ENCODE results near the gene GTF2A1L.

The GTF2A1L gene

GRCh38 chr2:48693645-48694044, 76.0 kb downstream of the GTF2A1L start:
- TF ChIP-seq CTCF (conservative IDR thresholded peaks at IDR 0.05; ENCODE audit: low read depth, low read length) = no peak
- Histone ChIP-seq H3K4me1 (ENCODE audit: low read depth, poor library complexity, severe bottlenecking) (no peaks in the 10 kb centered on the region), H2AFZ (ENCODE audit: low read depth) (no peak overlapping the region), H3K9ac (no peak overlapping the region), H3K79me2 (ENCODE audit: insufficient read depth, low read depth) (no peaks in the 10 kb centered on the region), H3K27ac (no peak overlapping the region), H3K4me3 (IDR thresholded peaks at IDR 0.05; ENCODE audit: insufficient read depth, low read depth, low read length) (no peak overlapping the region), H3K36me3 (ENCODE audit: insufficient read depth) (no peaks in the 10 kb centered on the region), H4K20me1 (ENCODE audit: insufficient read depth) (no peaks in the 10 kb centered on the region), H3K27me3 (ENCODE audit: insufficient read depth, low read depth) (no peaks in the 10 kb centered on the region), H3K4me2 (no peak overlapping the region)

GRCh38 chr2:48694149-48694548, 76.5 kb downstream of the GTF2A1L start:
- no peak overlapping the region for H2AFZ ChIP-seq (ENCODE audit: low read depth)
- no peaks in the 10 kb centered on the region for H3K79me2 ChIP-seq (ENCODE audit: insufficient read depth, low read depth)
- TF ChIP-seq CTCF (conservative IDR thresholded peaks at IDR 0.05; ENCODE audit: low read depth, low read length) = no peak
- H4K20me1 ChIP-seq (ENCODE audit: insufficient read depth) = no peaks in the 10 kb centered on the region
- no peaks in the 10 kb centered on the region for H3K27me3 ChIP-seq (ENCODE audit: insufficient read depth, low read depth)
- no peak overlapping the region for H3K4me2 ChIP-seq
- no peaks in the 10 kb centered on the region for H3K4me1 ChIP-seq (ENCODE audit: low read depth, poor library complexity, severe bottlenecking)
- no peak overlapping the region for H3K27ac ChIP-seq
- no peak overlapping the region for H3K4me3 ChIP-seq (IDR thresholded peaks at IDR 0.05; ENCODE audit: insufficient read depth, low read depth, low read length)
- H3K36me3 ChIP-seq (ENCODE audit: insufficient read depth) = no peaks in the 10 kb centered on the region
- H3K9ac ChIP-seq = no peak overlapping the region

GRCh38 chr2:48695991-48696390, 78.3 kb downstream of the GTF2A1L start:
- H3K27me3 ChIP-seq (ENCODE audit: insufficient read depth, low read depth) = no peaks in the 10 kb centered on the region
- H4K20me1 ChIP-seq (ENCODE audit: insufficient read depth) = no peaks in the 10 kb centered on the region
- TF ChIP-seq CTCF (conservative IDR thresholded peaks at IDR 0.05; ENCODE audit: low read depth, low read length) = no peak
- H3K79me2 ChIP-seq (ENCODE audit: insufficient read depth, low read depth) = no peaks in the 10 kb centered on the region
- no peaks in the 10 kb centered on the region for H3K36me3 ChIP-seq (ENCODE audit: insufficient read depth)
- no peak overlapping the region for H3K27ac ChIP-seq
- H3K9ac ChIP-seq = no peak overlapping the region
- no peak overlapping the region for H3K4me2 ChIP-seq
- H3K4me3 ChIP-seq (IDR thresholded peaks at IDR 0.05; ENCODE audit: insufficient read depth, low read depth, low read length) = no peak overlapping the region
- H2AFZ ChIP-seq (ENCODE audit: low read depth) = no peak overlapping the region
- no peaks in the 10 kb centered on the region for H3K4me1 ChIP-seq (ENCODE audit: low read depth, poor library complexity, severe bottlenecking)

- Histone ChIP-seq H3K27me3 (ENCODE audit: insufficient read depth, low read depth) (no peaks in the 10 kb centered on the region), H3K4me3 (IDR thresholded peaks at IDR 0.05; ENCODE audit: insufficient read depth, low read depth, low read length) (no peak overlapping the region), H4K20me1 (ENCODE audit: insufficient read depth) (no peaks in the 10 kb centered on the region), H3K79me2 (ENCODE audit: insufficient read depth, low read depth) (no peaks in the 10 kb centered on the region), H3K4me2 (no peak overlapping the region), H3K9ac (no peak overlapping the region), H3K27ac (no peak overlapping the region), H3K36me3 (ENCODE audit: insufficient read depth) (no peaks in the 10 kb centered on the region), H2AFZ (ENCODE audit: low read depth) (no peak overlapping the region), H3K4me1 (ENCODE audit: low read depth, poor library complexity, severe bottlenecking) (no peaks in the 10 kb centered on the region)
- TF ChIP-seq CTCF (conservative IDR thresholded peaks at IDR 0.05; ENCODE audit: low read depth, low read length) = no peak
Measured at GRCh38 chr2:48696881-48697280, 79.2 kb downstream of the GTF2A1L start.

Data from KMS-11 (cell line).